K562 (cell line): ENCODE data around the gene IFT52. TPM values are rescaled to one million over a fixed set of nuclear protein-coding genes. Genes with fewer than 3 reads are reported as not detected.

ENCODE experiments used
- CHD1 ChIP-seq: fragments of 200-600 bp; sonication (generic); IDR thresholded peaks from one replicate; pipeline ENCODE4 v1.6.1; 2012; ENCODE audit warnings: mild to moderate bottlenecking, moderate library complexity, low read length, inconsistent platforms
- DDX20 ChIP-seq: fragments of 450-650 bp; IDR thresholded peaks from 2 replicates; pipeline ENCODE4 v1.6.1; 2016; ENCODE audit warnings: missing genetic modification characterization, low read depth, mild to moderate bottlenecking, missing compliant biosample characterization, moderate library complexity
- FOXJ3 ChIP-seq: sonication (generic); formaldehyde crosslinking; IDR thresholded peaks from 2 replicates; pipeline ENCODE4 v1.4.0; 2020; ENCODE audit warnings: mild to moderate bottlenecking, missing genetic modification reagents
- MCM5 ChIP-seq: fragments of 450-650 bp; IDR thresholded peaks from 2 replicates; pipeline ENCODE4 v1.6.1; 2016; ENCODE audit warnings: low read depth
- MEF2A ChIP-seq: IDR thresholded peaks from 2 replicates; pipeline ENCODE4 v1.6.1; 2011; ENCODE audit warnings: low read depth, mild to moderate bottlenecking, low read length, moderate library complexity; ENCODE audit not compliant: control insufficient read depth
- MTA3 ChIP-seq: fragments of 450-650 bp; formaldehyde crosslinking; IDR thresholded peaks from 2 replicates; pipeline ENCODE4 v1.6.1; 2017; ENCODE audit warnings: mild to moderate bottlenecking, borderline replicate concordance
- PTTG1 ChIP-seq: fragments of 450-650 bp; IDR thresholded peaks from 2 replicates; pipeline ENCODE4 v1.6.1; 2016; ENCODE audit warnings: low read depth, mild to moderate bottlenecking, missing genetic modification characterization, missing compliant biosample characterization
- SREBF1 ChIP-seq: fragments of 150-350 bp; IDR thresholded peaks from 2 replicates; pipeline ENCODE4 v1.6.1; 2014; ENCODE audit warnings: antibody characterized with exemption, low read depth, low read length, borderline replicate concordance
- ZNF830 ChIP-seq: fragments of 250-450 bp; sonication (Bioruptor Pico); IDR thresholded peaks from 2 replicates; pipeline ENCODE4 v1.5.0; 2021; ENCODE audit warnings: mild to moderate bottlenecking
- polyA plus RNA-seq, 8 experiments: library from polyadenylated mRNA; depleted of rRNA in 4 of 8; stranded (reverse) in 5 of 8; unstranded in 3 of 8; fragments of >200 nt; fragmentation: Nextera tagmentation in 2 of 8; fragmentation: Illumina TruSeq in 1 of 8; extraction: Ambion mirVana in 2 of 8; extraction: Trizol in 1 of 8; gene quantifications; 2 replicates each; pipeline versions ENCODE4 v1.2.1 to v1.2.3, GENCODE V29; 2011 to 2014; ENCODE audit warnings: inconsistent platforms in 1 of 8, missing spikeins in 1 of 8
- total RNA-seq, 7 experiments: library from RNA; depleted of rRNA in 6 of 7; stranded (reverse); fragments of >200 nt in 6 of 7; fragmentation: Illumina TruSeq in 2 of 7; extraction: Trizol in 2 of 7; gene quantifications; 2 replicates each; pipeline versions ENCODE4 v1.2.1 to v1.2.3, GENCODE V29; 2011 to 2021; ENCODE audit warnings: low replicate concordance in 1 of 7
- TF ChIP-seq, protein P1 (sequence below): sonication (generic); formaldehyde crosslinking; IDR thresholded peaks from 2 replicates; pipeline ENCODE4 v1.9.0; 2022; ENCODE audit warnings: mild to moderate bottlenecking, missing genetic modification reagents
- TF ChIP-seq, protein P2 (sequence below): sonication (generic); formaldehyde crosslinking; IDR thresholded peaks from 2 replicates; pipeline ENCODE4 v1.8.0; 2022; ENCODE audit warnings: missing genetic modification reagents, mild to moderate bottlenecking, borderline replicate concordance
- TF ChIP-seq, protein P3 (sequence below): fragments of 450-650 bp; IDR thresholded peaks from 2 replicates; pipeline ENCODE4 v1.6.1; 2016; ENCODE audit warnings: mild to moderate bottlenecking, moderate library complexity

Gene IFT52
- total and polyA plus RNA-seq, 9 of the 15 experiments (the other 6 are each of a cell fraction or from before 2014, with no cell fraction given): 11.0 to 31.4 (median 20.4) TPM

- peak; percentile 83; the same call in 1 of the 2 replicates for TF ChIP-seq MTA3
- no peak for TF ChIP-seq SREBF1
- TF ChIP-seq, protein P1, sequence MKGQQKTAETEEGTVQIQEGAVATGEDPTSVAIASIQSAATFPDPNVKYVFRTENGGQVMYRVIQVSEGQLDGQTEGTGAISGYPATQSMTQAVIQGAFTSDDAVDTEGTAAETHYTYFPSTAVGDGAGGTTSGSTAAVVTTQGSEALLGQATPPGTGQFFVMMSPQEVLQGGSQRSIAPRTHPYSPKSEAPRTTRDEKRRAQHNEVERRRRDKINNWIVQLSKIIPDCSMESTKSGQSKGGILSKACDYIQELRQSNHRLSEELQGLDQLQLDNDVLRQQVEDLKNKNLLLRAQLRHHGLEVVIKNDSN: no peak
- TF ChIP-seq FOXJ3 (CRISPR knock-in tag): no peak
- no peak for TF ChIP-seq ZNF830 (CRISPR knock-in tag)
- TF ChIP-seq DDX20: no peak
- no peak for TF ChIP-seq MCM5
- TF ChIP-seq, protein P2, sequence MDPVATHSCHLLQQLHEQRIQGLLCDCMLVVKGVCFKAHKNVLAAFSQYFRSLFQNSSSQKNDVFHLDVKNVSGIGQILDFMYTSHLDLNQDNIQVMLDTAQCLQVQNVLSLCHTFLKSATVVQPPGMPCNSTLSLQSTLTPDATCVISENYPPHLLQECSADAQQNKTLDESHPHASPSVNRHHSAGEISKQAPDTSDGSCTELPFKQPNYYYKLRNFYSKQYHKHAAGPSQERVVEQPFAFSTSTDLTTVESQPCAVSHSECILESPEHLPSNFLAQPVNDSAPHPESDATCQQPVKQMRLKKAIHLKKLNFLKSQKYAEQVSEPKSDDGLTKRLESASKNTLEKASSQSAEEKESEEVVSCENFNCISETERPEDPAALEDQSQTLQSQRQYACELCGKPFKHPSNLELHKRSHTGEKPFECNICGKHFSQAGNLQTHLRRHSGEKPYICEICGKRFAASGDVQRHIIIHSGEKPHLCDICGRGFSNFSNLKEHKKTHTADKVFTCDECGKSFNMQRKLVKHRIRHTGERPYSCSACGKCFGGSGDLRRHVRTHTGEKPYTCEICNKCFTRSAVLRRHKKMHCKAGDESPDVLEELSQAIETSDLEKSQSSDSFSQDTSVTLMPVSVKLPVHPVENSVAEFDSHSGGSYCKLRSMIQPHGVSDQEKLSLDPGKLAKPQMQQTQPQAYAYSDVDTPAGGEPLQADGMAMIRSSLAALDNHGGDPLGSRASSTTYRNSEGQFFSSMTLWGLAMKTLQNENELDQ (CRISPR knock-in tag): no peak
- TF ChIP-seq CHD1: no peak
- 0 out of 2 replicates have a peak, but pooled peaks have one; percentile 48 for TF ChIP-seq MEF2A
- no peak for TF ChIP-seq PTTG1 (tag)
- TF ChIP-seq, protein P3, sequence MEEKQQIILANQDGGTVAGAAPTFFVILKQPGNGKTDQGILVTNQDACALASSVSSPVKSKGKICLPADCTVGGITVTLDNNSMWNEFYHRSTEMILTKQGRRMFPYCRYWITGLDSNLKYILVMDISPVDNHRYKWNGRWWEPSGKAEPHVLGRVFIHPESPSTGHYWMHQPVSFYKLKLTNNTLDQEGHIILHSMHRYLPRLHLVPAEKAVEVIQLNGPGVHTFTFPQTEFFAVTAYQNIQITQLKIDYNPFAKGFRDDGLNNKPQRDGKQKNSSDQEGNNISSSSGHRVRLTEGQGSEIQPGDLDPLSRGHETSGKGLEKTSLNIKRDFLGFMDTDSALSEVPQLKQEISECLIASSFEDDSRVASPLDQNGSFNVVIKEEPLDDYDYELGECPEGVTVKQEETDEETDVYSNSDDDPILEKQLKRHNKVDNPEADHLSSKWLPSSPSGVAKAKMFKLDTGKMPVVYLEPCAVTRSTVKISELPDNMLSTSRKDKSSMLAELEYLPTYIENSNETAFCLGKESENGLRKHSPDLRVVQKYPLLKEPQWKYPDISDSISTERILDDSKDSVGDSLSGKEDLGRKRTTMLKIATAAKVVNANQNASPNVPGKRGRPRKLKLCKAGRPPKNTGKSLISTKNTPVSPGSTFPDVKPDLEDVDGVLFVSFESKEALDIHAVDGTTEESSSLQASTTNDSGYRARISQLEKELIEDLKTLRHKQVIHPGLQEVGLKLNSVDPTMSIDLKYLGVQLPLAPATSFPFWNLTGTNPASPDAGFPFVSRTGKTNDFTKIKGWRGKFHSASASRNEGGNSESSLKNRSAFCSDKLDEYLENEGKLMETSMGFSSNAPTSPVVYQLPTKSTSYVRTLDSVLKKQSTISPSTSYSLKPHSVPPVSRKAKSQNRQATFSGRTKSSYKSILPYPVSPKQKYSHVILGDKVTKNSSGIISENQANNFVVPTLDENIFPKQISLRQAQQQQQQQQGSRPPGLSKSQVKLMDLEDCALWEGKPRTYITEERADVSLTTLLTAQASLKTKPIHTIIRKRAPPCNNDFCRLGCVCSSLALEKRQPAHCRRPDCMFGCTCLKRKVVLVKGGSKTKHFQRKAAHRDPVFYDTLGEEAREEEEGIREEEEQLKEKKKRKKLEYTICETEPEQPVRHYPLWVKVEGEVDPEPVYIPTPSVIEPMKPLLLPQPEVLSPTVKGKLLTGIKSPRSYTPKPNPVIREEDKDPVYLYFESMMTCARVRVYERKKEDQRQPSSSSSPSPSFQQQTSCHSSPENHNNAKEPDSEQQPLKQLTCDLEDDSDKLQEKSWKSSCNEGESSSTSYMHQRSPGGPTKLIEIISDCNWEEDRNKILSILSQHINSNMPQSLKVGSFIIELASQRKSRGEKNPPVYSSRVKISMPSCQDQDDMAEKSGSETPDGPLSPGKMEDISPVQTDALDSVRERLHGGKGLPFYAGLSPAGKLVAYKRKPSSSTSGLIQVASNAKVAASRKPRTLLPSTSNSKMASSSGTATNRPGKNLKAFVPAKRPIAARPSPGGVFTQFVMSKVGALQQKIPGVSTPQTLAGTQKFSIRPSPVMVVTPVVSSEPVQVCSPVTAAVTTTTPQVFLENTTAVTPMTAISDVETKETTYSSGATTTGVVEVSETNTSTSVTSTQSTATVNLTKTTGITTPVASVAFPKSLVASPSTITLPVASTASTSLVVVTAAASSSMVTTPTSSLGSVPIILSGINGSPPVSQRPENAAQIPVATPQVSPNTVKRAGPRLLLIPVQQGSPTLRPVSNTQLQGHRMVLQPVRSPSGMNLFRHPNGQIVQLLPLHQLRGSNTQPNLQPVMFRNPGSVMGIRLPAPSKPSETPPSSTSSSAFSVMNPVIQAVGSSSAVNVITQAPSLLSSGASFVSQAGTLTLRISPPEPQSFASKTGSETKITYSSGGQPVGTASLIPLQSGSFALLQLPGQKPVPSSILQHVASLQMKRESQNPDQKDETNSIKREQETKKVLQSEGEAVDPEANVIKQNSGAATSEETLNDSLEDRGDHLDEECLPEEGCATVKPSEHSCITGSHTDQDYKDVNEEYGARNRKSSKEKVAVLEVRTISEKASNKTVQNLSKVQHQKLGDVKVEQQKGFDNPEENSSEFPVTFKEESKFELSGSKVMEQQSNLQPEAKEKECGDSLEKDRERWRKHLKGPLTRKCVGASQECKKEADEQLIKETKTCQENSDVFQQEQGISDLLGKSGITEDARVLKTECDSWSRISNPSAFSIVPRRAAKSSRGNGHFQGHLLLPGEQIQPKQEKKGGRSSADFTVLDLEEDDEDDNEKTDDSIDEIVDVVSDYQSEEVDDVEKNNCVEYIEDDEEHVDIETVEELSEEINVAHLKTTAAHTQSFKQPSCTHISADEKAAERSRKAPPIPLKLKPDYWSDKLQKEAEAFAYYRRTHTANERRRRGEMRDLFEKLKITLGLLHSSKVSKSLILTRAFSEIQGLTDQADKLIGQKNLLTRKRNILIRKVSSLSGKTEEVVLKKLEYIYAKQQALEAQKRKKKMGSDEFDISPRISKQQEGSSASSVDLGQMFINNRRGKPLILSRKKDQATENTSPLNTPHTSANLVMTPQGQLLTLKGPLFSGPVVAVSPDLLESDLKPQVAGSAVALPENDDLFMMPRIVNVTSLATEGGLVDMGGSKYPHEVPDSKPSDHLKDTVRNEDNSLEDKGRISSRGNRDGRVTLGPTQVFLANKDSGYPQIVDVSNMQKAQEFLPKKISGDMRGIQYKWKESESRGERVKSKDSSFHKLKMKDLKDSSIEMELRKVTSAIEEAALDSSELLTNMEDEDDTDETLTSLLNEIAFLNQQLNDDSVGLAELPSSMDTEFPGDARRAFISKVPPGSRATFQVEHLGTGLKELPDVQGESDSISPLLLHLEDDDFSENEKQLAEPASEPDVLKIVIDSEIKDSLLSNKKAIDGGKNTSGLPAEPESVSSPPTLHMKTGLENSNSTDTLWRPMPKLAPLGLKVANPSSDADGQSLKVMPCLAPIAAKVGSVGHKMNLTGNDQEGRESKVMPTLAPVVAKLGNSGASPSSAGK: no peak
Observed at GRCh38 chr20:43690943-43691598, 100.3 kb downstream of the IFT52 start (continued).
